GM21529 (cell line): ENCODE measurements around the gene TSPAN7.

Source experiments
- ATAC-seq: cut with Tn5 transposase; IDR thresholded peaks from one replicate; pipeline ENCODE4 v1.9.1; 2021; ENCODE audit not compliant: unreplicated experiment

The TSPAN7 gene

DNA sequence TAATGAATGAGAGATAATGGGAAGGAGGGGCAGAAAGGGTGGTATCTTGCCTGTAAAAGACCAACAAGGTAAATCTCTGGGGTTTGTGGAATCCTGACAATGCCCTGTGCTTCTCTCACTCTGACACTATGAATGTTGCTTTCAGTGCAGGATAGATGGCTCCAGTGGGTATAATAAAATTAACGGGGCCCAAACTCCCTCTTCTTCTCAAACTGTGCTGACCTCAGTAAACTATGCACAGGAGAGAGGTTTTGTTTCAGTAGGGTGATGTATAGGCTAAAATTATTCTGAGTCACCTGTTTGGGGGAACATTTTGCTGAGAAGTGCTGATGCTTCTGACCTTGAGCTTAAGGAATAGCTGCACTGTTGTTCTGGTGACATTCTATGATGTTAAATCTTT, 82.6 kb downstream of the TSPAN7 start:
- ATAC-seq = no peak

- ATAC-seq = no peak
Measured at GRCh38 chrX:38646129-38646528, 84.8 kb downstream of the TSPAN7 start.

DNA sequence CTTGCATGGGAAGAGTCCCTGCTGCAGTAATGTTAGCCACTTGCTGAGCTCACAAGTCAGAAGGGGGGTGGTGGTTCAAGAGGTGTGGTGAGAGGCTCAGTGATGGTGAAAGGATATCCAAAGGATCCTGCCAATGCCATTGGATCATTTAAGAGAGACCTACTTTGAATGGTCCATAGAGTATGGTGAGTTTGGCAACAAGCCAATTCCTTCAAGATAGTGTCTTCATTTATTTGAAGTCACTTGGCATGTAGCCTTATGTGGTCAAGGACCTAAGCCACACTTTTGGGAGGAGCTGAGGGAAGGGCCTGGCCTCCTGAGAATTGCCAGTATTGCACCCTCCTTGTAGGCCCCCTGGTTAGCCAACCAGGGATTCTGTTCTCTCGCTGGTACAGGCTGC, 87.9 kb downstream of the TSPAN7 start:
- ATAC-seq = no peak

DNA sequence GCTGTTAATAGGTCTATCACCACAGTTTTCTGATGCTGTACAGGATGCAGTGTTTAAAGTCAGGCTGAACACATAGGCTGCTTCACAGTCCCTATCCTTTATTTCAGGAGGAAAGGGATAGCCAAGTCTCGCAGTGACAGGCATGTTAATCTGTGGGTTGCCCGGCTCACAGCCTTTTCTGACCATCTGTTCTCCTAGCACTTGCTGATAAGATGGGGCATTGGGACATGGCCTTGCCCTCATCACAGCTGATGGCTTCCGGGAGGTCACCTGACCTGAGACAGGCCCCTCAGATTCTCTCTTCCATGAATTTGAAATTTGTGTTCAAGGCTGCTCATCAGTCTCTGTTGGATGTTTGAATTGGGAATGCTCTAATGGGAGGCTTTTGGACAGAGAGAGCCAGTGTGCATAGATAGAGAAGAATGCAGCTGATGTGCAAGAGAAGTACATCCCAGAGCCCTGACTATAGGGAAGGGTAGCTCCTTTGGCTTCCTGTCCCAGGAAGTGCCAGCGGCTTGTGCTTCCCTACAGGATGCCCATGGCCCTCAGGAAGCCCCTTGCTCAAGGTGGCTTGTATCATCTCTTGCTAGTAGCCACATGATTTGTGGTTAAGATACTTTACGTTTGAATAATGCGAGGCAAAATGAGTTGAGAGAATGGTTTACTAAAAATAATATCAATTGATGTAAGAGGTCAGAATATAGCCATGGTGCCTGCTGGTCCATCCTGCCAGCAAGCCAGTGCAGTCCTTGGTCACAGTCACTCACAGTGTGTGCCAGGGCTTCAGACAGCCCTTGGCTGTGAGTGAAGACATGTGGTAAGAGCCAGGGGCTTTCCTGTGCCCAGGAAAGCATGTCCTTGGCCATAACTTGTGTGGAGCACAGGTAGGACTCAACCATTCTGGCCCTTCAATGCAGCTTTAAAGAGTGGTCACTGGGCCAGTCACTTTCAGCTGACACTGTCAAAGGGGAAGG, 88.6 kb downstream of the TSPAN7 start:
- no peak for ATAC-seq

DNA sequence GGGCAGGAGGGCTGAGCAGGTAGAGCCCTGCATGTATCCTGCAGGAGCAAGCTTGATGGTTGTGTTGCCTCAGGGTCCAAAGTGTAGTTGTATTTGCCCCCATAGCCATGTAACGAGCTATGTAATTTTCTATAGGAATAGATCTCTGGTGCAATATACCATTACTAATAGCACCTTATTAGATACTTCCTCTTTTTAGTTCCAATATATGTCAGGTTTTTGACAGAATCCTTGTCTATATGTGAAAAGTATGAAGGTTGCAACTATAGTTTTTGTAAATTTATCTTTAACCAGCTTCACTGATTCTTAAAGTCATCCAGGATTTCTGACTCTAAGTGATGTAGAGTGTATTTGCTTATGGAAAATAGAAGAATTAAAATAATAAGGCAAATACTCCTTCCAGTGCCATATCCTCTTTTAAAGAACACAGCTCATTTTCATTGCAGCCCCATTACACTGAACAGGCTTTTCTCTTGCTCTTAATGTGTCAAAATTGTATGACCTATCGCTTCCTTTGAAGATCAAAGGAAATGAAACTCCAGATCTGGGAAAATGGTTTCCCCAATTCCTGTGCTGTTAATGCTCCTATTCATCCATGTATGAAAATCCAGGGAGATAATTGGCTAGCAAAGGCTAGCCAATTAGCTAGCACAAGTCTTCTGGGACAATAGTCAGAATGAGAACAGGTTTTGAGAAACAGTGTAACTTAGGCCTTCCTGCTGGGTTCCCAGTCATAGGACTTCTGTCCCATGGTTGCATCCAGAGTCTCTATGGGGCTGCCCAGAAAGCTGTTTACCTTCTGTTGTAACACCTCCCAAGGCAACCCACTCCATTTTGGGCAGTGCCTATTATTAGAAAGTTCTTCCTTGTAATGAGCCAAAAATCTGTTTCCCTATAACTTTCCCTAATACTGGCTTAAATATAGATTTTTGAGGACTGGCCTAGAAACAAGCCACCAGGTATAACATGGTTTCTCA, 90.6 kb downstream of the TSPAN7 start:
- ATAC-seq = no peak

- ATAC-seq = no peak
Measured at GRCh38 chrX:38652934-38653442, 91.6 kb downstream of the TSPAN7 start.

GRCh38 chrX:38654302-38654701, 93.0 kb downstream of the TSPAN7 start:
- ATAC-seq = no peak

DNA sequence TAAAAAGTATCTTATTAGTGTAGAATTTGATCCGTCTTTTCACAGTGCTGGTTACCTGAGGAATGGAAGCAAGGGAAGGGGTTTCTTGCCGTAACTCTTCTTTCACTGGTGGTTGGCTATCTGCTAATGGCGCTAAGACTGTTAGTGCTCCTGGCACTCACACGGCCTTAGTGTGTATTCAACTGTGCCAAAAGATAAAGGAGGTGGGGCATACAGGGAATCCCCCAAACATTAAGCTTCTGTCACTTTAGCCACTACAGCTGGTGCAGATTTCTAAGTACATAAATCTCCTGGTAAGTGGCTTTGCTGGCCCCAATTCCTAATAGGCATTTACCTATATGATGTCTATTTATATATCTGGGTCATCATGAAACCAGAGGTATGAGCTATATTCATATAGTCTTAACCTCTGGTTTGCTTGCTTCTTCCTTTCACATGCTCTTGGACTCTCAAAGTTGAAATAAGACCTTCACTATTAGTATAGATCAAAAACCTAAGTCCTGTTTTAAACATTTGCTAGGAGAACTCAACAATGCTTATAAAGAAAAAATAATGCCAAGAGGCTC, 95.1 kb downstream of the TSPAN7 start:
- peak; percentile 37 for ATAC-seq

GRCh38 chrX:38657562-38657961, 96.2 kb downstream of the TSPAN7 start:
- peak; percentile 51 for ATAC-seq

- ATAC-seq = no peak
Measured at GRCh38 chrX:38660395-38661102, 99.2 kb downstream of the TSPAN7 start.

GRCh38 chrX:38661103-38661441, 99.7 kb downstream of the TSPAN7 start:
- ATAC-seq = no peak

- peak; percentile 50 for ATAC-seq
Measured at GRCh38 chrX:38661561-38661960, 100.2 kb downstream of the TSPAN7 start.

GRCh38 chrX:38662640-38663039, 101.3 kb downstream of the TSPAN7 start:
- no peak for ATAC-seq

DNA sequence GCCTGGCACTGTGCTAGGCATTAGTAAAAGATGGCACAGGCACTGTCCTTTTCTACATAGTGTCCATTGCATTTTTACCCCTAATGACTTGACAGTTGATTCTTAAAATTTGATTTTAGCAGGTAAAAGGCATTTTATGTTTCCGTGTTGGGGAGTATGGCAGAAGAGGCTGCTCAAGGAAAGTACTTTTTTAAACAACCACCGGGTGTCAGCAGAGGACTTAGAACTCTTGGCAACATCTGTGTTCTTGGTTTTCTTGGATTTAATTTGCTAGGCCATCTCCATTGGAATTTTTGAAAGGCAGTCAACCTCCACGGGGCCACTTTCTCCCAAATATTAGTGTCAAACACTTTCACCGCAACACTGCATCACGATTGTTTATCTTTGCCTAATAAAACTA, 102.9 kb downstream of the TSPAN7 start:
- ATAC-seq = no peak

DNA sequence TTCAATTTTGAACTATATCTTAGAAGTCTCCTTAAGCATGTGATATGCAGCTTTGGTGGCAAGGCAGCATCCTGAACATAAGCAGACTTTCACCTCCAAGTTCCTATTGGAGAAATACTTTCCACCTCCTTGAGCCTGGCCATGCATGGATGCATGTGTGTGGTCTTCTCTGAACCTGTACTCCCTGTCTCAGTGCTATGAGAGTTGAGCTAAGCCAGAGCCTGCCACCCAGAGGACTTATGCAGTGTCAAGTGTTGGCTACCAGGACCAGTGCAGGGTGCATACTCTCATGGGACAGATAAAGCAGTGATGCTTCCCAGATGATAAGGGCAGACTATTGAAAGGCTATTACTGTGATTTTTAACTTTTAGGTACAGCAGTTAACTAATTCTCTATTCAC, 105.6 kb downstream of the TSPAN7 start:
- no peak for ATAC-seq

GRCh38 chrX:38668771-38669170, 107.4 kb downstream of the TSPAN7 start:
- no peak for ATAC-seq

GRCh38 chrX:38669428-38669827, 108.1 kb downstream of the TSPAN7 start:
- ATAC-seq = no peak

GRCh38 chrX:38672646-38673045, 111.3 kb downstream of the TSPAN7 start:
- ATAC-seq = no peak

DNA sequence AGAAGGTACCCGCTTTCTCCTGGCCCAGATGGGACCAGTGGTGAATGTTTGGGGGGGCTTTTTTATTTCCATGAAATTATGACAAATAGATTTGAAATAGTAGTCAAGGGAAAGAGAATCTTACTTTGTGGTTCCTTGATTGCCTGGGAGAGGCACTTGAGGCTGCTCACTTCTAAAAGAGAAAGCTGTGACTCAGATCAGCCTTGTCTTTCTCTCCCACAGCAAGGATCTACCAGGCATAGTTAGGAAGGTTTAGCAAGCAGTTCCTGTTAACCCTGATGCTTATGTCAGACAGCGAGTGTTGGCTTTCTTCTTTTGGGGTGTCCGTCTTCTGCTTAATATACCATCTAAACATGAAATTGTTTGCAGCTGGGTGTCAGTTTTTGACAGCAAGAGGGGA, 114.5 kb downstream of the TSPAN7 start:
- ATAC-seq = no peak

- ATAC-seq = no peak
Measured at GRCh38 chrX:38678183-38678582, 116.8 kb downstream of the TSPAN7 start.

DNA sequence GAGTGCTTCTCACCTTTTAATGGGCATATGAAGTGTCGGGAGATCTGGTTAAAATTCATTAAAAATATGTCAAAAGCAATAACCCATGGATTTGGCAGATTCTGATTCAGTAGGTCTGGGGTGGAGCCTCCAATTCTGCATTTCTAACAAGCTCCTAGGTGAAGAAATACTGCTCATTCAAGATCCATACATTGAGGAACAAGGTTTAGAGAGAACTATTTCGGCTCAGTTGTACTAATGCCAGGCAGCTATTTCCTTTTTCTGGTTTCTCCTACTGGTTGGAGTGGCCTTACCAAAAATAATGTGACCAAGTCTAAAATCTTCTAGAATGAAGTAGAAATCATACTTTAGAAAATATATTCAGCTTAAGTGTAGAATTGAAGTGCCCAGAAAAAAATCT, 117.5 kb downstream of the TSPAN7 start:
- no peak for ATAC-seq
